ENCODE data around the gene PIK3C2B.

- no peak for TF ChIP-seq POLR2A (IDR thresholded peaks at IDR 0.05)
- TF ChIP-seq EP300 (IDR thresholded peaks at IDR 0.05) = no peak
Observed at GRCh38 chr1:204529371-204529895, 34.8 kb upstream of the PIK3C2B start.

Data from suprapubic skin (tissue), 2 donors.